Parathyroid adenoma (tissue), 2 donors: ENCODE data around the gene OOSP2.
"Not testable (repeated sequence)": the region's sequence is repeated elsewhere in the genome, so short reads cannot be mapped to it uniquely, and the experiment has no call there.

Experiments
- H2AFZ ChIP-seq: fragments of 300-600 bp; sonication (generic); one replicate; pipeline ENCODE4 v1.7.0; 2017; ENCODE audit warnings: antibody characterized with exemption, mild to moderate bottlenecking
- H3K27ac ChIP-seq: fragments of 300-600 bp; sonication (generic); one replicate; pipeline ENCODE4 v1.7.0; 2017
- H3K27me3 ChIP-seq: fragments of 300-600 bp; sonication (generic); one replicate; pipeline ENCODE4 v1.7.0; 2017; ENCODE audit warnings: low read length; ENCODE audit not compliant: control insufficient read depth, insufficient read depth
- H3K36me3 ChIP-seq: fragments of 300-600 bp; sonication (generic); one replicate; pipeline ENCODE4 v1.7.0; 2017; ENCODE audit warnings: low read length; ENCODE audit not compliant: control insufficient read depth, insufficient read depth
- H3K4me1 ChIP-seq: fragments of 300-600 bp; sonication (generic); one replicate; pipeline ENCODE4 v1.7.0; 2017; ENCODE audit warnings: control low read depth
- H3K4me2 ChIP-seq: fragments of 300-600 bp; sonication (generic); one replicate; pipeline ENCODE4 v1.7.0; 2017; ENCODE audit warnings: low read length
- H3K4me3 ChIP-seq: fragments of 300-600 bp; sonication (generic); one replicate; pipeline ENCODE4 v1.7.0; 2017; ENCODE audit warnings: low read depth, low read length
- H3K79me2 ChIP-seq: fragments of 300-600 bp; sonication (generic); one replicate; pipeline ENCODE4 v1.7.0; 2017; ENCODE audit warnings: control low read depth
- H3K9ac ChIP-seq: fragments of 300-600 bp; sonication (generic); one replicate; pipeline ENCODE4 v1.7.0; 2017; ENCODE audit warnings: mild to moderate bottlenecking
- H3K9me3 ChIP-seq: fragments of 300-600 bp; sonication (generic); one replicate; pipeline ENCODE4 v1.7.0; 2017; ENCODE audit warnings: low read length; ENCODE audit not compliant: control insufficient read depth
- CTCF ChIP-seq: fragments of 300-600 bp; sonication (generic); IDR thresholded peaks from one replicate; pipeline ENCODE4 v1.7.0; 2017; ENCODE audit warnings: antibody characterized with exemption, mild to moderate bottlenecking
- donor health status: primary hyperparathyroidism.

The OOSP2 gene

GRCh38 chr11:60029015-60029632 is 11.1 kb upstream of the OOSP2 start:
- H3K27me3 ChIP-seq = no peaks in the 10 kb centered on the region
- no peak overlapping the region for H3K4me2 ChIP-seq
- H3K36me3 ChIP-seq = no peaks in the 10 kb centered on the region
- no peak overlapping the region for H3K27ac ChIP-seq
- H2AFZ ChIP-seq = no peak overlapping the region
- H3K4me3 ChIP-seq = no peak overlapping the region
- H3K4me1 ChIP-seq = no peaks in the 10 kb centered on the region
- no peaks in the 10 kb centered on the region for H3K9me3 ChIP-seq
- no peak overlapping the region for H3K9ac ChIP-seq
- no peaks in the 10 kb centered on the region for H3K79me2 ChIP-seq
- TF ChIP-seq CTCF = no peak

- not testable (repeated sequence) for H3K27ac ChIP-seq, H3K27me3 ChIP-seq, H2AFZ ChIP-seq, H3K79me2 ChIP-seq, H3K9ac ChIP-seq, H3K36me3 ChIP-seq, H3K4me3 ChIP-seq, H3K4me1 ChIP-seq, H3K9me3 ChIP-seq, H3K4me2 ChIP-seq
These were observed 10.2 kb downstream of the OOSP2 start for GRCh38 chr11:60050422-60050821.

GRCh38 chr11:60050839-60051238 is 10.6 kb downstream of the OOSP2 start:
- not testable (repeated sequence) for H3K9ac ChIP-seq, H3K36me3 ChIP-seq, H3K4me3 ChIP-seq, H3K27me3 ChIP-seq, H2AFZ ChIP-seq, H3K9me3 ChIP-seq, H3K27ac ChIP-seq, H3K4me2 ChIP-seq, H3K79me2 ChIP-seq, H3K4me1 ChIP-seq

DNA sequence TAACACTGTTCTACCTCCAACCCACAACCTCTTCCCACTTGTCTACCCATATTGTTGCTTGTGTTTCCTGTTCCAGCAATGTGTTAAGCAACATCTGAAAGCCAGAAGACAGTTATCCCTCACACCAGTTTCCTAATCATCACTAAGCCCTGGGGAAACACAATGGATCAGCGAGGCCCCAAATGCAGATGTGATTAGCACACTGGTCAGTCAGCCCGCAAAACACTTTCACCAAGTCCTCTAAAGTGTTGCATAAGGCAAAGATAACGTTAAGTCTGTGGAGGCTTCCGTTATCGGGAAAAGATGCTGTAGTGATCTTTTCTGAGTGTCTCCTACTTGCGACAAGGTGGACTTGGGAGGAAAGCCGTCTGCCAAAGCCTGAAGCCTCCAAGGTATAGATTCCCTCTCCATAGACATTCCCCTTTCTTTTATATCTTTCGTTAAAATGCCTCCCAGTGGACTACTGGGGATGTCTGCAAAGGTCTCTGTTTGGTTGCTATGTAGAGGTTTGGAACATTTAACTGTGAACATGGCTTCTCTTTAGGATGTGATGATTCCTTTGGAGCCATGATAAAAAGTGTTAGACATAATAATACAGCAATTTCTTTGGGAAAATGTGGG is 16.2 kb downstream of the OOSP2 start, which contains the start of gene MS4A3:
MS4A3 (plus strand) TSS at position 317 of the 621 bp plus-strand sequence. CDS start 4,496 bp downstream, outside the sequence.
- Histone ChIP-seq H3K4me2 (no peak within 1 kb of the TSS), H3K4me1 (no peaks in the 10 kb centered on the region), H3K79me2 (no peaks in the 10 kb centered on the region), H3K36me3 (no peaks in the 10 kb centered on the region), H2AFZ (no peak within 1 kb of the TSS), H3K4me3 (no peak within 1 kb of the TSS), H3K27ac (no peak within 1 kb of the TSS), H3K27me3 (no peaks in the 10 kb centered on the region), H3K9me3 (no peaks in the 10 kb centered on the region), H3K9ac (no peak within 1 kb of the TSS)
- TF ChIP-seq CTCF = no peak

DNA sequence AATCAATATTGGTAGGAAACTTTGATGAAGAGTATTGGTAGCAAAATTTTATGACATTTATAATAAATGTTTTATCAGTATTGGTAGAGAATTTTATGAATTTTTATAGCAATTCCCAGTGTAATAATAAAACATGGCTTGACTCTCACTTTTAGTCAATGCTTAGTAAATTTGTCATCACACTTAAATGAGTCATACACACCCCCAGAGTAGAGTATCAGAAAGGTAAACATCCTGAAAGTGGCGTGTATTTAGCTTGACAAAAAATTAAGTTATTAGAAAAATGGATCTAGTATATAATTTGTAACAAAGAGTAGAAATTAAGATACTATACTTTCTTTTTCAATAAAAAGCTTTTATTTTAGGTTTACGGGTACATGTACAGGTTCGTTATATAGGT is 18.8 kb downstream of the OOSP2 start:
- no peak overlapping the region for H3K9ac ChIP-seq
- H3K36me3 ChIP-seq = no peaks in the 10 kb centered on the region
- H3K27me3 ChIP-seq = no peaks in the 10 kb centered on the region
- no peaks in the 10 kb centered on the region for H3K9me3 ChIP-seq
- no peak overlapping the region for H2AFZ ChIP-seq
- no peak for TF ChIP-seq CTCF
- no peaks in the 10 kb centered on the region for H3K79me2 ChIP-seq
- no peaks in the 10 kb centered on the region for H3K4me1 ChIP-seq
- no peak overlapping the region for H3K4me3 ChIP-seq
- H3K4me2 ChIP-seq = no peak overlapping the region
- H3K27ac ChIP-seq = no peak overlapping the region
